GM13976 (cell line): Measurements from ENCODE around the gene ARAP1.

Experiments used
- DNase-seq: peaks from one replicate; pipeline ENCODE4 v3.0.0; 2012; ENCODE audit warnings: low spot score
- CTCF ChIP-seq: IDR thresholded peaks from 2 replicates; pipeline ENCODE4 v1.5.1; 2012; ENCODE audit warnings: borderline replicate concordance, mild to moderate bottlenecking; ENCODE audit not compliant: insufficient read depth; ENCODE audit errors: extremely low read depth, missing control alignments, control extremely low read depth
- in situ Hi-C: fragments of 300-500 bp; cut with MboI; formaldehyde crosslinking; loops from one replicate; pipeline ENCODE4 v1.12.0; 2022; ENCODE audit warnings: low sequenced_read_pairs, mixed read lengths, inconsistent platforms; ENCODE audit not compliant: unreplicated experiment

ARAP1 gene

GRCh38 chr11:72716788-72717435, 35.3 kb downstream of the ARAP1 start:
- no peak for TF ChIP-seq CTCF
- in situ Hi-C loops = no loop called here
- no peak for DNase-seq

- TF ChIP-seq CTCF = no peak
- DNase-seq = no peak
- in situ Hi-C loops = no loop called here
These were observed 35.9 kb downstream of the ARAP1 start for GRCh38 chr11:72716290-72716689.

GRCh38 chr11:72712841-72713240, 39.4 kb downstream of the ARAP1 start:
- no peak for TF ChIP-seq CTCF
- in situ Hi-C loops = no loop called here
- DNase-seq = no peak

- in situ Hi-C loops = no loop called here
- no peak for TF ChIP-seq CTCF
- DNase-seq = no peak
These were observed 39.9 kb downstream of the ARAP1 start for GRCh38 chr11:72712168-72712751.

- no peak for TF ChIP-seq CTCF
- in situ Hi-C loops = no loop called here
These were observed 41.1 kb downstream of the ARAP1 start for GRCh38 chr11:72711141-72711540.

GRCh38 chr11:72710278-72710677, 41.9 kb downstream of the ARAP1 start:
- in situ Hi-C loops = no loop called here
- TF ChIP-seq CTCF = no peak
- DNase-seq = no peak

More at GRCh38 chr11:72711141-72711540, 41.1 kb downstream of the ARAP1 start:
- DNase-seq = no peak
